GM12878 (cell line): ENCODE data around the gene DNASE1L1. TPM values are rescaled to one million over a fixed set of nuclear protein-coding genes. Genes with fewer than 3 reads are reported as not detected.
A peak's percentile ranks its signal among the peaks of the same experiment; 100 is the strongest.

ENCODE experiments used
- ATAC-seq: fragments of 200-7000 bp; cut with Tn5 transposase; 3 replicates; pipeline ENCODE4 v1.9.1; 2020; ENCODE audit warnings: mild to moderate bottlenecking, moderate library complexity
- BruUV-seq: library from RNA; stranded (reverse); fragments of 400-500 nt; replicated peaks from 2 replicates; lab custom pipeline; 2021; lab: Mats Ljungman, UMichigan
- CTCF ChIA-PET: fragments of 300-600 bp; sonication (Branson Sonifier 250); formaldehyde crosslinking; extraction: SDS; loops from one replicate; lab custom pipeline; 2021; ENCODE audit warnings: inconsistent platforms; lab: Yijun Ruan, JAX
- POLR2A ChIA-PET: fragments of 350-600 bp; formaldehyde crosslinking; extraction: SDS; loops from one replicate; lab custom pipeline; 2021; ENCODE audit warnings: inconsistent platforms; lab: Charles Lee
- RAD21 ChIA-PET: fragments of 300-600 bp; sonication (Branson Sonifier 250); formaldehyde crosslinking; loops from one replicate; lab custom pipeline; 2023; ENCODE audit warnings: antibody characterized with exemption; ENCODE audit not compliant: unreplicated experiment; lab: Charles Lee
- SMC1A ChIA-PET: fragments of 300-600 bp; sonication (Branson Sonifier 250); formaldehyde crosslinking; loops from one replicate; lab custom pipeline; 2023; ENCODE audit not compliant: unreplicated experiment, uncharacterized antibody; lab: Charles Lee
- DNase-seq: peaks from one replicate; pipeline ENCODE4 v3.0.0-alpha.2; 2011; ENCODE audit warnings: low read depth, low spot score
- FAIRE-seq: peaks from 3 replicates; lab custom pipeline; 2011; peaks lifted over from hg19 to GRCh38; lab: Jason Lieb, UNC
- H2AFZ ChIP-seq: 2 replicates; pipeline ENCODE4 v1.6.0; 2011; ENCODE audit warnings: low read depth, low read length, control low read depth; ENCODE audit not compliant: control insufficient read depth
- H3K27ac ChIP-seq: 2 replicates; pipeline ENCODE4 v1.5.1; 2011; ENCODE audit warnings: control low read depth; ENCODE audit not compliant: control insufficient read depth, insufficient read depth
- H3K27me3 ChIP-seq, 2 experiments: replicated peaks in 1 of 2; 2 replicates each; pipeline versions ENCODE4 v1.6.0 to v1.6.1; 2011; ENCODE audit warnings: low read length in 1 of 2; ENCODE audit not compliant: control insufficient read depth in 2 of 2, insufficient read depth in 2 of 2
- H3K36me3 ChIP-seq, 2 experiments: 2 replicates each; pipeline ENCODE4 v1.5.1; 2011; ENCODE audit warnings: low read length in 1 of 2; ENCODE audit not compliant: control insufficient read depth in 2 of 2, insufficient read depth in 2 of 2
- H3K4me1 ChIP-seq: 2 replicates; pipeline ENCODE4 v1.6.1; 2011; ENCODE audit warnings: mild to moderate bottlenecking, low read length, moderate library complexity, mixed read lengths; ENCODE audit not compliant: control insufficient read depth, insufficient read depth
- H3K4me2 ChIP-seq: 2 replicates; pipeline ENCODE4 v1.6.0; 2011; ENCODE audit warnings: control low read depth; ENCODE audit not compliant: control insufficient read depth, insufficient read depth
- H3K4me3 ChIP-seq: fragments of 200-600 bp; sonication (generic); 2 replicates; pipeline ENCODE4 v1.5.1; 2016
- H3K79me2 ChIP-seq: 2 replicates; pipeline ENCODE4 v1.6.0; 2011; ENCODE audit warnings: low read length; ENCODE audit not compliant: control insufficient read depth, insufficient read depth
- H3K9ac ChIP-seq: 2 replicates; pipeline ENCODE4 v1.8.0; 2011; ENCODE audit warnings: low read length, control low read depth, mixed read lengths; ENCODE audit not compliant: control insufficient read depth, insufficient read depth
- H3K9me3 ChIP-seq: replicated peaks from 3 replicates; pipeline ENCODE4 v1.5.1; 2011; ENCODE audit warnings: mild to moderate bottlenecking, low read length; ENCODE audit not compliant: control insufficient read depth, insufficient read depth
- H4K20me1 ChIP-seq: 2 replicates; pipeline ENCODE4 v1.6.0; 2011; ENCODE audit not compliant: control insufficient read depth, insufficient read depth
- CHD4 ChIP-seq: fragments of 200-600 bp; sonication (generic); IDR thresholded peaks from 2 replicates; pipeline ENCODE4 v1.6.1; 2016; ENCODE audit warnings: mild to moderate bottlenecking
- MYC ChIP-seq: IDR thresholded peaks from 2 replicates; pipeline ENCODE4 v1.6.1; 2011; ENCODE audit warnings: mild to moderate bottlenecking, low read length, moderate library complexity, inconsistent platforms; ENCODE audit not compliant: insufficient read depth, insufficient replicate concordance, insufficient read length, severe bottlenecking
- RCOR1 ChIP-seq: conservative IDR thresholded peaks from 2 replicates; pipeline ENCODE4 v1.6.1; 2012; ENCODE audit warnings: low read depth, low read length, improper control_type of control experiment
- TARDBP ChIP-seq: IDR thresholded peaks from 2 replicates; pipeline ENCODE4 v1.6.1; 2016; ENCODE audit warnings: borderline replicate concordance
- TCF7 ChIP-seq: IDR thresholded peaks from 2 replicates; pipeline ENCODE4 v1.6.1; 2014; ENCODE audit warnings: antibody characterized with exemption, borderline replicate concordance
- WGBS: methylation state at CpG from one replicate; pipeline ENCODE4 v1.1.6; 2016; ENCODE audit warnings: low lambda C conversion rate; ENCODE audit not compliant: insufficient replicate concordance, insufficient coverage; ENCODE audit errors: missing lambda C conversion rate; 5-methylcytosine and 5-hydroxymethylcytosine counted together
- in situ Hi-C: fragments of 300-500 bp; cut with MboI; formaldehyde crosslinking; loops from 9 replicates; pipeline ENCODE4 v1.14.3; 2018; ENCODE audit warnings: mixed read lengths
- intact Hi-C: fragments of 100-400 bp; cut with micrococcal nuclease; formaldehyde crosslinking; loops from one replicate; pipeline ENCODE4 v1.14.2; 2022; ENCODE audit not compliant: unreplicated experiment
- polyA plus RNA-seq, 11 experiments: library from polyadenylated mRNA; depleted of rRNA in 4 of 11; unstranded in 6 of 11; stranded (reverse) in 5 of 11; fragments of >200 nt; fragmentation: Nextera tagmentation in 4 of 11; fragmentation: Illumina TruSeq in 1 of 11; extraction: Ambion mirVana in 4 of 11; extraction: Trizol in 1 of 11; gene quantifications; 1 replicate in 1 of 11; 2 replicates in 10 of 11; pipeline versions ENCODE4 v1.2.1 to v1.2.3, GENCODE V29; 2011 to 2016; ENCODE audit warnings: inconsistent platforms in 2 of 11, missing spikeins in 2 of 11, low read depth in 1 of 11
- total RNA-seq, 4 experiments: library from RNA; depleted of rRNA in 3 of 4; stranded (reverse); fragments of >200 nt in 3 of 4; fragmentation: Illumina TruSeq in 1 of 4; extraction: Trizol in 1 of 4; gene quantifications; 2 replicates each; pipeline versions ENCODE4 v1.2.1 to v1.2.3, GENCODE V29; 2013 to 2021
- TF ChIP-seq, protein P1 (sequence below): fragments of 450-650 bp; IDR thresholded peaks from 2 replicates; pipeline ENCODE4 v1.6.1; 2018; ENCODE audit warnings: borderline replicate concordance, mild to moderate bottlenecking; ENCODE audit not compliant: partially characterized antibody
- TF ChIP-seq, protein P2 (sequence below): IDR thresholded peaks from 2 replicates; pipeline ENCODE4 v1.6.1; 2011; ENCODE audit warnings: borderline replicate concordance, low read depth, mild to moderate bottlenecking, moderate library complexity, mixed read lengths, low read length; ENCODE audit not compliant: insufficient read depth; ENCODE audit errors: extremely low read length

Gene DNASE1L1
- total and polyA plus RNA-seq, 10 of the 15 experiments (the other 5 are each of a cell fraction or from before 2014, with no cell fraction given): 0.60 to 22.7 (median 6.8) TPM

DNA sequence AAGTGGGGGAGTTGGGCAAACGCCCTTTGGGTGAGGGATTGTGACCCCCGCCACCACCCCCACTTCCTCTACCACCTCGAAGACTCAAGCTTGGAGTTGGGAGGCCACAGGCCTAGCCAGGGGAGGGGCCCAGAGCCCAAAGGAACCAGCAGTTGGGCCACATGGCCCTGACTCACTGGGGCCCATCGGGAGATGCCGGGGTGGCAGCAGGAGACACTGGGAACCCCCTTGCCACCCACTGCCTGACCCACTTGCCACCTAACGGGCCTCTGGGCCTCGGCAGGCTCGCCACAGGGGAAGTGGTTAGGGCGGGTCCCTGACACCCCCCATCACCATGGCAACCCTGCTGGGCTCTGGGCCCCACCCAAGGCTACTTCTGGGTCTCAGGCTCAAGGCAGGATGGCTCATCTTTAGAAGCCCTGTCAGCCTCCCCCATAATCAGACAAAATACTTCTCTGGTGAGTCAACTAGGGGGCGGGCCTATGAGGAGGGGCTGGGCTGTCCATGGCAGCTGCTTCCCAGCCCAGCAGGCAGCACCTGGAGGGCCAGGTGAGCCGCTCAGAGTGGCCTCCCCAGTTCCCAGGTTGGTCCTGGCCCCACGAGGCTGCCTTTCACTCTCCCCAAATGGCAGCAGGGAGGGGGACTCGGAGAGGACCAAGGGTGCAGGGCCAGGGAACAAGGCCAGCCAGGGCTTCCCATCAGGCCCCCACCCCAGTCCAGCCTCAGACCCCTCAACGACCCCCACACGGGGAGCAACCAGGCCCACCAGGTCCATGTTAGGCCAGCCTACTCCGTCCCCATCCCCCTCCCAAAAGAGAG is 40.2 kb downstream of the DNASE1L1 start (continued):
- TF ChIP-seq, protein P1, sequence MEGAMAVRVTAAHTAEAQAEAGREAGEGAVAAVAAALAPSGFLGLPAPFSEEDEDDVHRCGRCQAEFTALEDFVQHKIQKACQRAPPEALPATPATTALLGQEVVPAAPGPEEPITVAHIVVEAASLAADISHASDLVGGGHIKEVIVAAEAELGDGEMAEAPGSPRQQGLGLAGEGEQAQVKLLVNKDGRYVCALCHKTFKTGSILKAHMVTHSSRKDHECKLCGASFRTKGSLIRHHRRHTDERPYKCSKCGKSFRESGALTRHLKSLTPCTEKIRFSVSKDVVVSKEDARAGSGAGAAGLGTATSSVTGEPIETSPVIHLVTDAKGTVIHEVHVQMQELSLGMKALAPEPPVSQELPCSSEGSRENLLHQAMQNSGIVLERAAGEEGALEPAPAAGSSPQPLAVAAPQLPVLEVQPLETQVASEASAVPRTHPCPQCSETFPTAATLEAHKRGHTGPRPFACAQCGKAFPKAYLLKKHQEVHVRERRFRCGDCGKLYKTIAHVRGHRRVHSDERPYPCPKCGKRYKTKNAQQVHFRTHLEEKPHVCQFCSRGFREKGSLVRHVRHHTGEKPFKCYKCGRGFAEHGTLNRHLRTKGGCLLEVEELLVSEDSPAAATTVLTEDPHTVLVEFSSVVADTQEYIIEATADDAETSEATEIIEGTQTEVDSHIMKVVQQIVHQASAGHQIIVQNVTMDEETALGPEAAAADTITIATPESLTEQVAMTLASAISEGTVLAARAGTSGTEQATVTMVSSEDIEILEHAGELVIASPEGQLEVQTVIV: no peak

DNA sequence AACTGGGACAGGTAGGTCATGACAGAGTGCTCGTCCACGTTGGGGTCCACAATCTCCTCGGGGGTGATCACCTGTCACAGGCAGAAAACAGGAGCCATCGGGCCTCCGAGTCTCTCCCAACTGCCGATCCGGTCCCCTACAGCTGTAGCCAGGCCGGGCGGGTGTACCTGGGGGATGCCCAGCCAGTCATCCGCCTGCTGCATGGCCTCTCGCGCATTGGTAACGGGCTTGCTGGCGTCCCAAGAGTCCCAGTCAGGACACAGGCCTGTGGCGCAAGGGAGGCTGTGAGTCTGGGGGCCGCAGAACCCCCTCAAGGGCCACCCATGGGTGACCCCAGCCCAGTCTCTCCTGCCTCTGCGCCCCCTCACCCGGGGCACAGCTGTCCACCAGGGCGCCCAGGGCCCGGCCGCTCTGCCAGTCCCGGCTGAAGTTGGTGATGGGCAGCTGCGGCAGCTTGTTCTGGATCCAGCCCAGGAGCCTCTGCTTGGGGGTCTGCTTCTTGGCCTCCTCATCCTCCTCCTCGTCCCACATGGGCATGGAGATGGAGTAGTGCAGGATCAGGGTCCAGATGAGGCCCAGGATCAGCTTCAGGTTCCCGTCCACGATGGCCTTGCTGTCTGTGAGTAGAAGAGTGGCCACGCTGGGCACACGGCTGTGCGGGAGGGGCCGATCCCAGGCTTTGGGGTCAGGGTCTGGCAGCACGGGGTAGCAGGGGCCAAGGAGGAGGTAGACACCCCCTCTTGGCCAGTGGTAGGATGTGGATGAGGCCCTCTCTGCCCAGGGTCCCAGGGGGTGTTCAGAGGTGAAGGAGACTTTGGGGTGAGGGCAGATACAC is 41.4 kb downstream of the DNASE1L1 start:
- no peak overlapping the region for H2AFZ ChIP-seq
- peaks cover 5 to 34% of the 10 kb centered on the region in 2 experiments; a peak in 3 of 4 replicates for H3K36me3 ChIP-seq
- RAD21 ChIA-PET: no interaction called here
- no peaks in the 10 kb centered on the region; the same call in 1 of the 2 replicates for H3K4me1 ChIP-seq
- CTCF ChIA-PET: no interaction called here
- 77% methylated on average over 31 of the region's 31 CpGs for WGBS
- H3K27ac ChIP-seq: peak overlapping the region; percentile 80
- FAIRE-seq: no peak
- SMC1A ChIA-PET: no interaction called here
- peaks cover 35% of the 10 kb centered on the region for H3K79me2 ChIP-seq
- POLR2A ChIA-PET: no interaction called here
- peak overlapping the region; percentile 62 for H3K4me2 ChIP-seq
- no peaks in the 10 kb centered on the region for H4K20me1 ChIP-seq
- H3K9me3 ChIP-seq: no peaks in the 10 kb centered on the region; the same call in 2 of the 3 replicates
- TF ChIP-seq MYC (no peak), RCOR1 (no peak), TCF7 (no peak), TARDBP (no peak), CHD4 (no peak)
- TF ChIP-seq, protein P2, sequence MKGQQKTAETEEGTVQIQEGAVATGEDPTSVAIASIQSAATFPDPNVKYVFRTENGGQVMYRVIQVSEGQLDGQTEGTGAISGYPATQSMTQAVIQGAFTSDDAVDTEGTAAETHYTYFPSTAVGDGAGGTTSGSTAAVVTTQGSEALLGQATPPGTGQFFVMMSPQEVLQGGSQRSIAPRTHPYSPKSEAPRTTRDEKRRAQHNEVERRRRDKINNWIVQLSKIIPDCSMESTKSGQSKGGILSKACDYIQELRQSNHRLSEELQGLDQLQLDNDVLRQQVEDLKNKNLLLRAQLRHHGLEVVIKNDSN: no peak
- in situ Hi-C loops: no loop called here
- peak overlapping the region; percentile 48 for H3K9ac ChIP-seq
- no peaks in the 10 kb centered on the region for H3K27me3 ChIP-seq
- no TSS peak for BruUV-seq
- ATAC-seq: no peak
- DNase-seq: no peak
- intact Hi-C loops: no loop called here
- no peak overlapping the region; the same call in 1 of the 2 replicates for H3K4me3 ChIP-seq
